Measurements from ENCODE around the gene KCNN1. TPM values are rescaled to one million over a fixed set of nuclear protein-coding genes. Genes with fewer than 3 reads are reported as not detected.

Gene KCNN1
- total and polyA plus RNA-seq, 2 of the 13 experiments (the other 11 are each of a cell fraction or from before 2014, with no cell fraction given), result 0.04 TPM; not detected in 1

DNA sequence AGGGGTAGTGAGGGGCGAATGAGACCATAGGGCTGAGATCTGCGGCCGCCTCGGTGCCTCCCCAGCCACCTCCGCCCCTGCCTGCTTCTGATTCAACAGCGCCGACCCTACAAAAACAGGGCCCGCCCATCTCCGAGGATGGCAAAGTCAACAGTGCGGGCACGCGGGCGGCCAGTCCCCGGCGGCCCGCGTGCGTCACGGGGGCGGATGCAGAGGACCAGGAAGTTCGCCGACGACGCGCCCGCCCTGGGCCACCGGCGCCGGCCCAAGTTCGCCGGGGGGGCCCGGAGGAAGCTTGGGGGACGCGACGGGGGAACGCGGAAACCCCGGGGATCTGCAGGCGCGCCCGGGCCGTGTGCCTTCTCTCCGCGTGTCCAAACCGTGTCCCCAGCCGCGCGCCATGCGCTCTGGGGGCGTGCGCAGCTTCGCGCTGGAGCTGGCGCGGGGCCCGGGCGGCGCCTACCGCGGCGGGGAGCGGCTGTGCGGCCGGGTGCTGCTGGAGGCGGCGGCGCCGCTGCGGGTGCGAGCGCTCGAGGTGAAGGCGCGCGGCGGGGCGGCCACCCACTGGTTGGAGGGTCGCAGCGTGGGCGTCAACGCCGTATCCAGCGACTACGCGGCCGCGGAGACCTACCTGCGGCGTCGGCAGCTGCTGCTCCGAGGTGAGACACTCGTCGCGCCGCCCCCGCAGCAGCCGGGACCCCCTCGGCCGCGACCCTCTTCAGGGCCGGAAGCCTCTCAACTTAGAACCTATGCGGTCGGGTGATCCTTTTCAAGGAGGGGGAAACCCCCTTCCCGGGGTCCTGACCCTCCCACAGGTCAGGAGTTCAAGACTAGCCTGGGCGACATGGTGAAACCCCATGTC lies 34.2 kb downstream of the KCNN1 start (continued):
- TF ChIP-seq, protein P1, sequence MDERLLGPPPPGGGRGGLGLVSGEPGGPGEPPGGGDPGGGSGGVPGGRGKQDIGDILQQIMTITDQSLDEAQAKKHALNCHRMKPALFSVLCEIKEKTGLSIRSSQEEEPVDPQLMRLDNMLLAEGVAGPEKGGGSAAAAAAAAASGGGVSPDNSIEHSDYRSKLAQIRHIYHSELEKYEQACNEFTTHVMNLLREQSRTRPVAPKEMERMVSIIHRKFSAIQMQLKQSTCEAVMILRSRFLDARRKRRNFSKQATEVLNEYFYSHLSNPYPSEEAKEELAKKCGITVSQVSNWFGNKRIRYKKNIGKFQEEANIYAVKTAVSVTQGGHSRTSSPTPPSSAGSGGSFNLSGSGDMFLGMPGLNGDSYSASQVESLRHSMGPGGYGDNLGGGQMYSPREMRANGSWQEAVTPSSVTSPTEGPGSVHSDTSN (CRISPR knock-in tag; IDR thresholded peaks at IDR 0.05), result no peak
- TF ChIP-seq PRPF4 (IDR thresholded peaks at IDR 0.05; ENCODE audit: low read depth, low read length, poor library complexity, severe bottlenecking) (no peak), ATRX (CRISPR knock-in tag; IDR thresholded peaks at IDR 0.05; ENCODE audit: borderline replicate concordance) (no peak), ZNF263 (CRISPR knock-in tag; IDR thresholded peaks at IDR 0.05) (no peak), RAD21 (CRISPR knock-in tag; IDR thresholded peaks at IDR 0.05) (no peak), RBM39 (IDR thresholded peaks at IDR 0.05; ENCODE audit: low read depth, low read length, poor library complexity, severe bottlenecking) (no peak), HNRNPUL1 (IDR thresholded peaks at IDR 0.05; ENCODE audit: low read depth, low read length) (no peak), HNRNPH1 (optimal IDR thresholded peaks at IDR 0.05; ENCODE audit: low read depth, low read length) (no peak), MTF1 (CRISPR knock-in tag; IDR thresholded peaks at IDR 0.05) (peak; percentile 67; the same call in 1 of the 2 replicates), NCOA5 (CRISPR knock-in tag; IDR thresholded peaks at IDR 0.05) (no peak), BORCS8-MEF2B (CRISPR knock-in tag; IDR thresholded peaks at IDR 0.05) (0 out of 2 replicates have a peak, but pooled peaks have one; percentile 48)
- TF ChIP-seq, protein P2, sequence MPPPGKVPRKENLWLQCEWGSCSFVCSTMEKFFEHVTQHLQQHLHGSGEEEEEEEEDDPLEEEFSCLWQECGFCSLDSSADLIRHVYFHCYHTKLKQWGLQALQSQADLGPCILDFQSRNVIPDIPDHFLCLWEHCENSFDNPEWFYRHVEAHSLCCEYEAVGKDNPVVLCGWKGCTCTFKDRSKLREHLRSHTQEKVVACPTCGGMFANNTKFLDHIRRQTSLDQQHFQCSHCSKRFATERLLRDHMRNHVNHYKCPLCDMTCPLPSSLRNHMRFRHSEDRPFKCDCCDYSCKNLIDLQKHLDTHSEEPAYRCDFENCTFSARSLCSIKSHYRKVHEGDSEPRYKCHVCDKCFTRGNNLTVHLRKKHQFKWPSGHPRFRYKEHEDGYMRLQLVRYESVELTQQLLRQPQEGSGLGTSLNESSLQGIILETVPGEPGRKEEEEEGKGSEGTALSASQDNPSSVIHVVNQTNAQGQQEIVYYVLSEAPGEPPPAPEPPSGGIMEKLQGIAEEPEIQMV (CRISPR knock-in tag; IDR thresholded peaks at IDR 0.05; ENCODE audit: low read depth), result no peak
- TF ChIP-seq, protein P3, sequence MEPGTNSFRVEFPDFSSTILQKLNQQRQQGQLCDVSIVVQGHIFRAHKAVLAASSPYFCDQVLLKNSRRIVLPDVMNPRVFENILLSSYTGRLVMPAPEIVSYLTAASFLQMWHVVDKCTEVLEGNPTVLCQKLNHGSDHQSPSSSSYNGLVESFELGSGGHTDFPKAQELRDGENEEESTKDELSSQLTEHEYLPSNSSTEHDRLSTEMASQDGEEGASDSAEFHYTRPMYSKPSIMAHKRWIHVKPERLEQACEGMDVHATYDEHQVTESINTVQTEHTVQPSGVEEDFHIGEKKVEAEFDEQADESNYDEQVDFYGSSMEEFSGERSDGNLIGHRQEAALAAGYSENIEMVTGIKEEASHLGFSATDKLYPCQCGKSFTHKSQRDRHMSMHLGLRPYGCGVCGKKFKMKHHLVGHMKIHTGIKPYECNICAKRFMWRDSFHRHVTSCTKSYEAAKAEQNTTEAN (CRISPR knock-in tag; conservative IDR thresholded peaks at IDR 0.05), result peak; percentile 84; the same call in 1 of the 2 replicates
- TF ChIP-seq, protein P4, sequence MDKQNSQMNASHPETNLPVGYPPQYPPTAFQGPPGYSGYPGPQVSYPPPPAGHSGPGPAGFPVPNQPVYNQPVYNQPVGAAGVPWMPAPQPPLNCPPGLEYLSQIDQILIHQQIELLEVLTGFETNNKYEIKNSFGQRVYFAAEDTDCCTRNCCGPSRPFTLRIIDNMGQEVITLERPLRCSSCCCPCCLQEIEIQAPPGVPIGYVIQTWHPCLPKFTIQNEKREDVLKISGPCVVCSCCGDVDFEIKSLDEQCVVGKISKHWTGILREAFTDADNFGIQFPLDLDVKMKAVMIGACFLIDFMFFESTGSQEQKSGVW (CRISPR knock-in tag; IDR thresholded peaks at IDR 0.05; ENCODE audit: borderline replicate concordance), result no peak
- TF ChIP-seq, protein P5, sequence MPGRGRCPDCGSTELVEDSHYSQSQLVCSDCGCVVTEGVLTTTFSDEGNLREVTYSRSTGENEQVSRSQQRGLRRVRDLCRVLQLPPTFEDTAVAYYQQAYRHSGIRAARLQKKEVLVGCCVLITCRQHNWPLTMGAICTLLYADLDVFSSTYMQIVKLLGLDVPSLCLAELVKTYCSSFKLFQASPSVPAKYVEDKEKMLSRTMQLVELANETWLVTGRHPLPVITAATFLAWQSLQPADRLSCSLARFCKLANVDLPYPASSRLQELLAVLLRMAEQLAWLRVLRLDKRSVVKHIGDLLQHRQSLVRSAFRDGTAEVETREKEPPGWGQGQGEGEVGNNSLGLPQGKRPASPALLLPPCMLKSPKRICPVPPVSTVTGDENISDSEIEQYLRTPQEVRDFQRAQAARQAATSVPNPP (CRISPR knock-in tag; IDR thresholded peaks at IDR 0.05), result no peak
- TF ChIP-seq, protein P6, sequence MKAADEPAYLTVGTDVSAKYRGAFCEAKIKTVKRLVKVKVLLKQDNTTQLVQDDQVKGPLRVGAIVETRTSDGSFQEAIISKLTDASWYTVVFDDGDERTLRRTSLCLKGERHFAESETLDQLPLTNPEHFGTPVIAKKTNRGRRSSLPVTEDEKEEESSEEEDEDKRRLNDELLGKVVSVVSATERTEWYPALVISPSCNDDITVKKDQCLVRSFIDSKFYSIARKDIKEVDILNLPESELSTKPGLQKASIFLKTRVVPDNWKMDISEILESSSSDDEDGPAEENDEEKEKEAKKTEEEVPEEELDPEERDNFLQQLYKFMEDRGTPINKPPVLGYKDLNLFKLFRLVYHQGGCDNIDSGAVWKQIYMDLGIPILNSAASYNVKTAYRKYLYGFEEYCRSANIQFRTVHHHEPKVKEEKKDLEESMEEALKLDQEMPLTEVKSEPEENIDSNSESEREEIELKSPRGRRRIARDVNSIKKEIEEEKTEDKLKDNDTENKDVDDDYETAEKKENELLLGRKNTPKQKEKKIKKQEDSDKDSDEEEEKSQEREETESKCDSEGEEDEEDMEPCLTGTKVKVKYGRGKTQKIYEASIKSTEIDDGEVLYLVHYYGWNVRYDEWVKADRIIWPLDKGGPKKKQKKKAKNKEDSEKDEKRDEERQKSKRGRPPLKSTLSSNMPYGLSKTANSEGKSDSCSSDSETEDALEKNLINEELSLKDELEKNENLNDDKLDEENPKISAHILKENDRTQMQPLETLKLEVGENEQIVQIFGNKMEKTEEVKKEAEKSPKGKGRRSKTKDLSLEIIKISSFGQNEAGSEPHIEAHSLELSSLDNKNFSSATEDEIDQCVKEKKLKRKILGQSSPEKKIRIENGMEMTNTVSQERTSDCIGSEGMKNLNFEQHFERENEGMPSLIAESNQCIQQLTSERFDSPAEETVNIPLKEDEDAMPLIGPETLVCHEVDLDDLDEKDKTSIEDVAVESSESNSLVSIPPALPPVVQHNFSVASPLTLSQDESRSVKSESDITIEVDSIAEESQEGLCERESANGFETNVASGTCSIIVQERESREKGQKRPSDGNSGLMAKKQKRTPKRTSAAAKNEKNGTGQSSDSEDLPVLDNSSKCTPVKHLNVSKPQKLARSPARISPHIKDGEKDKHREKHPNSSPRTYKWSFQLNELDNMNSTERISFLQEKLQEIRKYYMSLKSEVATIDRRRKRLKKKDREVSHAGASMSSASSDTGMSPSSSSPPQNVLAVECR (CRISPR knock-in tag; IDR thresholded peaks at IDR 0.05; ENCODE audit: borderline replicate concordance), result peak; percentile 31; the same call in 1 of the 2 replicates
